Left colon (tissue), 2 donors: ENCODE results near the gene HOXA11. TPM values are rescaled to one million over a fixed set of nuclear protein-coding genes. Genes with fewer than 3 reads are reported as not detected.
A peak's percentile ranks its signal among the peaks of the same experiment; 100 is the strongest.

Source experiments
- ATAC-seq: fragments of 200-7000 bp; cut with Tn5 transposase; one replicate; pipeline ENCODE4 v1.9.1; 2020; ENCODE audit warnings: mild to moderate bottlenecking, moderate library complexity
- DNase-seq, 2 donors: peaks; one replicate each; pipeline ENCODE4 v3.0.0-alpha.2; 2020
- intact Hi-C, 2 donors: fragments of 100-400 bp; cut with DNase I in 1 of 2; cut with micrococcal nuclease in 1 of 2; formaldehyde crosslinking; loops; one replicate each; pipeline versions ENCODE4 v1.11.2 to v1.14.0; 2022; cut with DNase I, micrococcal nuclease
- total RNA-seq, 2 donors: library from RNA; stranded (reverse); fragmentation: NEBNext Ultra II Directional; extraction: Animal tissue kit (Norgen Biotek cat#: 25700); gene quantifications; one replicate each; pipeline ENCODE4 v1.2.1, GENCODE V29; 2021
- donor health status: DM: no; HTN: no; CAD: no.
- donor health status: DM: yes; HTN: yes; CAD: no.

Gene HOXA11
- total RNA-seq, 2 donors from 2014 or later = 3.1 to 6.1 TPM

- DNase-seq (peak; percentile 90 to 92), ATAC-seq (peak; percentile 25)
- intact Hi-C loops = no loop called here
Measured at GRCh38 chr7:27165089-27165995, 19.7 kb downstream of the HOXA11 start, which contains the start of gene HOXA9. Gene HOXA9, minus strand, starts transcription at chr7:27165537. Its CDS starts 80 bp downstream, at chr7:27165457.

GRCh38 chr7:27164367-27165088 lies 20.5 kb downstream of the HOXA11 start:
- peak; percentile 58 to 74 for DNase-seq
- intact Hi-C loops = loop anchor here in 1 of 2 donors (5.0 kb wide), 2 partner anchors 792 to 962 kb away; partner anchors contain the start of genes CBX3 and HNRNPA2B1
- ATAC-seq = no peak

DNA sequence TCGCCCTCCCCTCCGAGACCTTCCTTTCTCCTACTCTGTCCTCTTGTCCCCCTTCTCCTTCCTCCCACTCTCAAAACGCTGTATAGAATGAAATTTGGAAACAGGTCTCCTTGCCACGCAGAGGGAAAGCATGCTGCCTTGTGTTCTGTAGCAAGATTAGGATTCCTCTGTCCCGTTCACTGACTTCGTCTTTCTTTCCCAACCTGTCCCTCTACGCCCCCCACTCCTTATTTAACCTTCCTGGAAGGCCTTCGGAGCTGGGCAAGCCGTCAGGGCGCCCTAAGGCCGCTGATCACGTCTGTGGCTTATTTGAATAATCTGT lies 21.0 kb downstream of the HOXA11 start:
- intact Hi-C loops = loop anchor here in 1 of 2 donors (5.0 kb wide), 2 partner anchors 792 to 962 kb away; partner anchors contain the start of genes CBX3 and HNRNPA2B1
- DNase-seq = no peak
- ATAC-seq = no peak

- intact Hi-C loops = loop anchor here in 1 of 2 donors (5.0 kb wide), 2 partner anchors 791 to 961 kb away; partner anchors contain the start of genes CBX3 and HNRNPA2B1
- ATAC-seq (no peak), DNase-seq (peak; percentile 30 to 31)
Measured at GRCh38 chr7:27163288-27164044, 21.6 kb downstream of the HOXA11 start.

DNA sequence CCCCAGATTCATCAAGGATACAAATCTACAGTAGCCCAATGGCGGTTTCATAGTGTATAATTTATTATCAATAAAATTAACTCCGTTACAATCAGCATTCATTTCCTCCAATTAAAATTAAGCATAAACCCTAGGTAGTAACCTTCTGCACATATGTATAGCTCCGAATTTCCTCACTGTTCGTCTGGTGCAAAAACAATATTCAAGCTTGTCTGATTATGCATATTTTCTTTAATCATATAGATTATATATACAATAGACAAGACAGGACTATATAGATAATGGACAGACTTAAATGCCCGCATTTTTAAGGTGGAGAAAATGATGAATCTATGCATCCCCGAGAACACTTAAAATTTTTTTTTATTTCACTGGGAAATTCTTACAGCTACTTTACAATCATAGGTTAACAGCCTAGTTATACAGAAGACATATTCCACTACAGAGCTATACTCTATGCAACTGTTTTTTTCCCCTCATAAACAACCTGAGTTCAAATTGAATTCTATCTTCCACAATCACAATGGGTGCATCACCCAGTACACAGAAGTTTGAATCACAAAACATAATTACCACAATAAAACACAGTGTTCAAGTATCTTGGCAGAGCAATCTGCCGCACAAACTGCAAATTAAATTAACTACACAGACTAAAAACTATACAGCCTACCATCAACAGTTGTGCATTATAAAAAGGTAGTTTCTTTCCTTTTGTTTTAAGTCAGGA lies 22.3 kb downstream of the HOXA11 start:
- ATAC-seq (peak; percentile 12), DNase-seq (no peak)
- intact Hi-C loops = loop anchor here in 1 of 2 donors (5.0 kb wide), 2 partner anchors 790 to 960 kb away; partner anchors contain the start of genes CBX3 and HNRNPA2B1

- peak; percentile 29 for ATAC-seq
- intact Hi-C loops = loop anchor here in 1 of 2 donors (5.0 kb wide), 2 partner anchors 790 to 960 kb away; partner anchors contain the start of genes CBX3 and HNRNPA2B1
- DNase-seq = peak; percentile 34 to 72
Measured at GRCh38 chr7:27161721-27162560, 23.1 kb downstream of the HOXA11 start.

DNA sequence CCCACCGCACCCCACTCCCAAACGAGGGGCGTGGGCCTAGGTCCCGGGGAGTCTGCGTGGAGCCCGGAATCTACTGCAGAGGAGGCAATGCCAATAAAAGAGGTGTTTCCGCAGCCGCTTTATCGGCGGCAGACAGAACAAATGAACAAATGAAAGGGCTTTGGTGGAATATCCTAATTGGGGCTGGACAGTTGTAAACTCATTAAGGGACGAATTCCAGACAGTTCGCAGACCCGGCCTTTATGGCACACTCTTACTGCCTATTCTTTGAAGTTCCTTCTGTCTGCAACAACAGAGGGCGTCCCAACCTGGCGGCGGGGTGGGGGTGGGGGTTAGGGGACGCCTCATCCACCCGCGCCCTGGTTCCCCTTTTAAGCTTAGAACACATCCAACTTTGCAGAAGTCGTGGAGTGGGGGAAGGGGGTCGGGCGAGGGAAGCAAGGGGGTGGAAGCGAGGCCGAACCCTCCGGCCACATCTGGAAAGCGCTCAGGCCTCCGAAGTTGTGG lies 23.8 kb downstream of the HOXA11 start:
- ATAC-seq (peak; percentile 34), DNase-seq (peak; percentile 71 to 73)
- intact Hi-C loops = loop anchor here in 1 of 2 donors (5.0 kb wide), 2 partner anchors 789 to 959 kb away; partner anchors contain the start of genes CBX3 and HNRNPA2B1

DNA sequence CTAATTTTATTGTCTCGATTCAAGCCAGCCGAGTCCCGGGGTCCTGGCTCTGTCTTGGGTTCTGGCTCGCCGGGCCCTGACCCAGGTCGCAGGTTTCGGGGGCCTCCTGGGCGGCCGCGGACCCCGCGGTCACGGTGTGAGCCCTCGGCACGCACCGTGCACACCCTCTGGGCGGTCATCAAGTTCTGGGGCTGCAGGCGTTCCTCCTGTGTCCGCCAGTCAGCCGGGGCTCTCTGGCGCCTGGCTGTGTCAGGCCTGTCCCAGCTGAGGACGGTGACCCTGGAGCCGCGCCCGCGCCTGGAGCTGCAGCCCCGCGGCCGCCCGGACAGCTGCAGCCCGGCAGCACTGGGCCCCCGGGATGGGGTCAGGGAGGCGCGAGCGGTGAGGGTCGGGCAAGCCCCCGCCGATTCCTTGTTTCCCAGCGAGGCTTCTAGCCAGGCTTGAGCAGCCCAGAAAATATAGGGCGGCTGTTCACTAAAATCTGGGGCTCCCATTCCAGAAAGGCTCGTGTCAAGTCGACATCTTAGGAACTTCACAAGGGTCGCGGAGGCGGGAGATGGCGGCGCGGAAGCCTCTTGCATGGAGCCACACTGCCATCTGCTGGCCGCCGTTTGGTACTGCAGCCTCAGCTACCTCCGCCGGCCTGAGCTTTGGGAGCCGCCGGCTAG lies 24.4 kb downstream of the HOXA11 start:
- ATAC-seq (peak; percentile 30), DNase-seq (peak; percentile 83 to 94)
- intact Hi-C loops = loop anchor here in 1 of 2 donors (5.0 kb wide), 2 partner anchors 788 to 958 kb away; partner anchors contain the start of genes CBX3 and HNRNPA2B1

GRCh38 chr7:27160145-27160545 lies 24.9 kb downstream of the HOXA11 start:
- DNase-seq = peak; percentile 35 to 52
- intact Hi-C loops = loop anchor here in 1 of 2 donors (5.0 kb wide), 2 partner anchors 788 to 958 kb away; partner anchors contain the start of genes CBX3 and HNRNPA2B1
- ATAC-seq = no peak

DNA sequence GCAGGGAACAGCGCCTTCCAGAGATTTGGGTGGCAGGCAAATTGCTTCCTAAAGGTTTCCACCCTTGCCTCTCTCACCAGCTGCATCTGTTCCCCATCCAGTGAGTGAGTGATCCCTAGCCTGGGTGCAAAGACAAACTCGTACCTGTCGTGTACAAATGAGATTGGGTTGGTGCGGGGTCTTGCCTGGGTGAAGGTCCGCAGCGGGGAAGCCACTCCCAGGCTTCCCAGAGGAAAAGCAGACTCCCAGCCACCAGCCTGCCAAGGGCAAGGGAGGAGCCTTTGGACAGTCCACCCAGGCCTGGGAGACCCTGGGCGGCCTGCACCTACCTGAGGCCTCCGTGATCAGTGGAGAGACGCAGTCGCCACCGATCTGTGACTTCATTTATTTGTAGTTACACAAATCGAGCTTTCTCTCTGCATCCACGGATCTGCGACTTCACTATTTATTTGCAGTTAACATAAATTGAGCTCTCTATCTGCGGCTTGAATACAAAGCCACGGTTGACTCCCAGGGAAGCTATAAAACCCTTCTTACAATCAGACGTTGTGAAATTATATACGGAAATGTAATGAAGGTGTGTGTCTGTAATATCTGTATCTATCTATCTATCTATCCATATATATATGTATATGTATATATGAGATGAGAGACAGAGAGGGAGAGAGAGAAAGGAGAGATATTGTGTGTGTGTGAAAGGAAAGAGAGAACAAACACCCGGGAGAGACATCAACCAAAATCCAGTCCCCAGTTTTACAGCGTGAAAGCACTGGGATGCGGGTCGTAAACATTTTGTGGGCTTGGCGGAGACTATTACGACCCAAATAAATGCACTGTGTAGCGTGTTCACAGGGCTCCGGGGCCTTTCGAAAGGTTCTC lies 25.5 kb downstream of the HOXA11 start:
- DNase-seq = peak; percentile 33 to 53
- ATAC-seq = no peak
- intact Hi-C loops = loop anchor here in 1 of 2 donors (5.0 kb wide), 2 partner anchors 787 to 957 kb away; partner anchors contain the start of genes CBX3 and HNRNPA2B1

- intact Hi-C loops = no loop called here
- ATAC-seq = no peak
- DNase-seq = peak; percentile 30 to 46
Measured at GRCh38 chr7:27158436-27159265, 26.4 kb downstream of the HOXA11 start.

GRCh38 chr7:27157702-27158431 lies 27.2 kb downstream of the HOXA11 start:
- intact Hi-C loops = no loop called here
- ATAC-seq (peak; percentile 44), DNase-seq (peak; percentile 54 to 75)

- ATAC-seq (no peak), DNase-seq (peak; percentile 47)
- intact Hi-C loops = no loop called here
Measured at GRCh38 chr7:27156916-27157701, 27.9 kb downstream of the HOXA11 start.
